Hepatocyte (in vitro differentiated cells): ENCODE measurements around the gene PMS1.

Experiments used
- EZH2 ChIP-seq: fragments of 200-600 bp; sonication (generic); IDR thresholded peaks from 2 replicates; pipeline ENCODE4 v1.6.1; 2016; ENCODE audit warnings: antibody characterized with exemption, mild to moderate bottlenecking, borderline replicate concordance
- EZH2phosphoT487 ChIP-seq: fragments of 200-600 bp; sonication (generic); IDR thresholded peaks from one replicate; pipeline ENCODE4 v1.6.1; 2018; ENCODE audit warnings: antibody characterized with exemption, mild to moderate bottlenecking, low read depth, moderate library complexity; ENCODE audit not compliant: unreplicated experiment, severe bottlenecking
- TF ChIP-seq, protein P1 (sequence below): fragments of 200-600 bp; sonication (generic); IDR thresholded peaks from 2 replicates; pipeline ENCODE4 v1.5.1; 2016; ENCODE audit warnings: antibody characterized with exemption, mild to moderate bottlenecking; ENCODE audit not compliant: poor library complexity

DNA sequence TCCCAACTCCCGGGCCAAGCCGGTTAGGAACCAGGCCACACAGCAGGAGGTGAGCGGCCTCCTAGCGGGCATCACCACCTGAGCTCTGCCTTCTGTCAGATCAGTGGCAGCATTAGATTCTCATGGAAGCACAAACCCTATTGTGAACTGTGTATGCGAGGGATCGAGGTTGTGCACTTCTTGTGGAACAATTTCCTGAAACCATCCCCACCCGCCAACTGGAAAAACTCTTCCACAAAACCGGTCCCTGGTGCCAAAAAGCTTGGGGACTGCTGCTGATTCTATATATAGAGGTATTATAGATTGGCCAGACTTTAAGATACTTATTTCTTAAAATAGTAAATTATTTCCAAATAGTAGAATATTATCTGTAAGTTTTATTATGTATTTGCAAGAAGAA lies 89.4 kb downstream of the PMS1 start:
- TF ChIP-seq, protein P1, sequence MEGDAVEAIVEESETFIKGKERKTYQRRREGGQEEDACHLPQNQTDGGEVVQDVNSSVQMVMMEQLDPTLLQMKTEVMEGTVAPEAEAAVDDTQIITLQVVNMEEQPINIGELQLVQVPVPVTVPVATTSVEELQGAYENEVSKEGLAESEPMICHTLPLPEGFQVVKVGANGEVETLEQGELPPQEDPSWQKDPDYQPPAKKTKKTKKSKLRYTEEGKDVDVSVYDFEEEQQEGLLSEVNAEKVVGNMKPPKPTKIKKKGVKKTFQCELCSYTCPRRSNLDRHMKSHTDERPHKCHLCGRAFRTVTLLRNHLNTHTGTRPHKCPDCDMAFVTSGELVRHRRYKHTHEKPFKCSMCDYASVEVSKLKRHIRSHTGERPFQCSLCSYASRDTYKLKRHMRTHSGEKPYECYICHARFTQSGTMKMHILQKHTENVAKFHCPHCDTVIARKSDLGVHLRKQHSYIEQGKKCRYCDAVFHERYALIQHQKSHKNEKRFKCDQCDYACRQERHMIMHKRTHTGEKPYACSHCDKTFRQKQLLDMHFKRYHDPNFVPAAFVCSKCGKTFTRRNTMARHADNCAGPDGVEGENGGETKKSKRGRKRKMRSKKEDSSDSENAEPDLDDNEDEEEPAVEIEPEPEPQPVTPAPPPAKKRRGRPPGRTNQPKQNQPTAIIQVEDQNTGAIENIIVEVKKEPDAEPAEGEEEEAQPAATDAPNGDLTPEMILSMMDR, result no peak
- TF ChIP-seq EZH2phosphoT487 (no peak), EZH2 (no peak)
